HG02623 (cell line): ENCODE results near the gene PPFIA3.
"Not testable (repeated sequence)": the region's sequence is repeated elsewhere in the genome, so short reads cannot be mapped to it uniquely, and the experiment has no call there.

Experiments
- ATAC-seq: cut with Tn5 transposase; IDR thresholded peaks from one replicate; pipeline ENCODE4 v1.9.1; 2021; ENCODE audit warnings: moderate library complexity; ENCODE audit not compliant: unreplicated experiment

The PPFIA3 gene

GRCh38 chr19:49173198-49173597 is 53.9 kb downstream of the PPFIA3 start:
- ATAC-seq = no peak

- no peak for ATAC-seq
Observed at GRCh38 chr19:49180659-49181058, 61.3 kb downstream of the PPFIA3 start.

- not testable (repeated sequence) for ATAC-seq
Observed at GRCh38 chr19:49182010-49182847, 62.9 kb downstream of the PPFIA3 start.

- no peak for ATAC-seq
Observed at GRCh38 chr19:49182848-49183375, 63.6 kb downstream of the PPFIA3 start.

- ATAC-seq = no peak
Observed at GRCh38 chr19:49186108-49186507, 66.8 kb downstream of the PPFIA3 start.

GRCh38 chr19:49188626-49189200 is 69.4 kb downstream of the PPFIA3 start:
- no peak for ATAC-seq

- ATAC-seq = no peak
Observed at GRCh38 chr19:49189259-49189658, 69.9 kb downstream of the PPFIA3 start.

GRCh38 chr19:49190781-49191180 is 71.4 kb downstream of the PPFIA3 start:
- ATAC-seq = no peak

GRCh38 chr19:49193822-49194394 is 74.6 kb downstream of the PPFIA3 start:
- ATAC-seq = no peak

- ATAC-seq = no peak
Observed at GRCh38 chr19:49194408-49194807, 75.1 kb downstream of the PPFIA3 start.

GRCh38 chr19:49196527-49197240 is 77.3 kb downstream of the PPFIA3 start:
- no peak for ATAC-seq

GRCh38 chr19:49200238-49200862 is 81.0 kb downstream of the PPFIA3 start:
- no peak for ATAC-seq
